ENCODE data around the gene ABLIM1. TPM values are rescaled to one million over a fixed set of nuclear protein-coding genes. Genes with fewer than 3 reads are reported as not detected.
A peak's percentile ranks its signal among the peaks of the same experiment; 100 is the strongest.

ABLIM1 gene
- total RNA-seq, 4 donors from 2014 or later = 84.7 to 203 (median 150) TPM

GRCh38 chr10:114400091-114400490 lies 258.0 kb downstream of the ABLIM1 start:
- DNase-seq (no peak), ATAC-seq (no peak)
- H3K27me3 ChIP-seq = peaks cover 37 to 42% (median 40%) of the 10 kb centered on the region in 3 donors
- H3K4me3 ChIP-seq = no peak overlapping the region
- no peaks in the 10 kb centered on the region for H3K9me3 ChIP-seq
- TF ChIP-seq POLR2A (IDR thresholded peaks at IDR 0.05) (no peak), CTCF (IDR thresholded peaks at IDR 0.05 in 4 of 5, conservative IDR thresholded peaks at IDR 0.05 in 1 of 5) (no peak)
- in situ Hi-C loops (cut with MboI; ENCODE audit: low sequenced_read_pairs in 4 of 4) = no loop called here
- H3K27ac ChIP-seq = peak overlapping the region in 2 of 4 donors; percentile 0 to 34
- H3K4me1 ChIP-seq = peaks cover 22 to 25% of the 10 kb centered on the region in 2 donors
- intact Hi-C loops (cut with DNase I; ENCODE audit: low total_unique reads) = loop anchor here (5.0 to 10.0 kb wide), 2 partner anchors 68 to 95 kb away; no protein-coding TSS in a partner anchor
- no peaks in the 10 kb centered on the region for H3K36me3 ChIP-seq

GRCh38 chr10:114399576-114399975 lies 258.5 kb downstream of the ABLIM1 start:
- ATAC-seq = no peak
- H3K27me3 ChIP-seq = peaks cover 37 to 42% (median 39%) of the 10 kb centered on the region in 3 donors
- no peaks in the 10 kb centered on the region for H3K36me3 ChIP-seq
- intact Hi-C loops (cut with DNase I; ENCODE audit: low total_unique reads) (no loop called here), in situ Hi-C loops (cut with MboI; ENCODE audit: low sequenced_read_pairs in 4 of 4) (no loop called here)
- H3K27ac ChIP-seq = peak overlapping the region in 2 of 4 donors; percentile 34 to 44
- H3K9me3 ChIP-seq = no peaks in the 10 kb centered on the region
- DNase-seq = no peak
- peaks cover 22 to 25% of the 10 kb centered on the region in 2 donors for H3K4me1 ChIP-seq
- H3K4me3 ChIP-seq = no peak overlapping the region
- TF ChIP-seq POLR2A (IDR thresholded peaks at IDR 0.05) (no peak), CTCF (IDR thresholded peaks at IDR 0.05 in 4 of 5, conservative IDR thresholded peaks at IDR 0.05 in 1 of 5) (no peak)

GRCh38 chr10:114398587-114399331 lies 259.3 kb downstream of the ABLIM1 start:
- ATAC-seq (no peak), DNase-seq (no peak)
- in situ Hi-C loops (cut with MboI; ENCODE audit: low sequenced_read_pairs in 4 of 4) (no loop called here), intact Hi-C loops (cut with DNase I; ENCODE audit: low total_unique reads) (no loop called here)
- TF ChIP-seq CTCF (IDR thresholded peaks at IDR 0.05 in 4 of 5, conservative IDR thresholded peaks at IDR 0.05 in 1 of 5) = no peak
- no peak for TF ChIP-seq POLR2A (IDR thresholded peaks at IDR 0.05)
- Histone ChIP-seq H3K9me3 (no peaks in the 10 kb centered on the region), H3K27me3 (peaks cover 29 to 45% (median 33%) of the 10 kb centered on the region in 3 donors), H3K27ac (peak overlapping the region in 1 of 4 donors; percentile 44), H3K4me3 (no peak overlapping the region), H3K4me1 (peaks cover 17 to 25% of the 10 kb centered on the region in 2 donors), H3K36me3 (no peaks in the 10 kb centered on the region)

- in situ Hi-C loops (cut with MboI; ENCODE audit: low sequenced_read_pairs in 4 of 4) = no loop called here
- no peak overlapping the region for H3K4me3 ChIP-seq
- H3K36me3 ChIP-seq = no peaks in the 10 kb centered on the region
- no peaks in the 10 kb centered on the region for H3K9me3 ChIP-seq
- peaks cover 18 to 36% (median 23%) of the 10 kb centered on the region in 3 donors for H3K27me3 ChIP-seq
- peaks cover 12 to 16% of the 10 kb centered on the region in 2 donors for H3K4me1 ChIP-seq
- DNase-seq = no peak
- H3K27ac ChIP-seq = peak overlapping the region in 3 of 4 donors; percentile 2 to 51 (median 21)
- ATAC-seq = peak in 1 of 2 donors; percentile 25
- TF ChIP-seq POLR2A (IDR thresholded peaks at IDR 0.05) = no peak
- TF ChIP-seq CTCF (IDR thresholded peaks at IDR 0.05 in 4 of 5, conservative IDR thresholded peaks at IDR 0.05 in 1 of 5) = no peak
- intact Hi-C loops (cut with DNase I; ENCODE audit: low total_unique reads) = no loop called here
Observed at GRCh38 chr10:114397651-114398145, 260.4 kb downstream of the ABLIM1 start.
